Motor neuron (in vitro differentiated cells): Measurements from ENCODE around the gene BBOX1. TPM values are rescaled to one million over a fixed set of nuclear protein-coding genes. Genes with fewer than 3 reads are reported as not detected.
A peak's percentile ranks its signal among the peaks of the same experiment; 100 is the strongest.
"Not testable (repeated sequence)": the region's sequence is repeated elsewhere in the genome, so short reads cannot be mapped to it uniquely, and the experiment has no call there.

ENCODE experiments used
- ATAC-seq, 8 experiments: fragments of 200-7000 bp; cut with Tn5 transposase; replicated peaks in 6 of 8; 2 replicates each; pipeline ENCODE4 v1.8.0; 2021; ENCODE audit warnings: mild to moderate bottlenecking in 8 of 8, moderate library complexity in 8 of 8
- H3K27ac ChIP-seq, 2 donors: fragments of 250-450 bp; sonication (Bioruptor Pico); 2 replicates each; pipeline ENCODE4 v1.9.0; 2021; ENCODE audit warnings: antibody characterized with exemption in 2 of 2, mild to moderate bottlenecking in 2 of 2, moderate library complexity in 1 of 2
- H3K4me1 ChIP-seq, 2 donors: fragments of 250-450 bp; sonication (Bioruptor Pico); replicated peaks in 1 of 2; 2 replicates each; pipeline ENCODE4 v1.6.1; 2021; ENCODE audit warnings: antibody characterized with exemption in 2 of 2, mild to moderate bottlenecking in 2 of 2, moderate library complexity in 1 of 2
- H3K4me3 ChIP-seq, 5 donors: fragments of 250-450 bp; sonication (Bioruptor Pico); 2 replicates each; pipeline ENCODE4 v1.9.0; 2021; ENCODE audit warnings: antibody characterized with exemption in 5 of 5, mild to moderate bottlenecking in 5 of 5, moderate library complexity in 4 of 5
- WGBS, 10 experiments: fragments of 450-650 bp; shearing (Covaris generic); methylation state at CpG; one replicate each; pipeline ENCODE4 v1.0.0; 2022; 5-methylcytosine and 5-hydroxymethylcytosine counted together
- in situ Hi-C, 9 experiments: fragments of 400-800 bp; cut with MboI; loops; one replicate each; pipeline ENCODE4 v1.15.0; 2021; ENCODE audit warnings: low sequenced_read_pairs in 9 of 9, low pct_unique_long_range_greater_than_20kb in 2 of 9; ENCODE audit not compliant: unreplicated experiment in 9 of 9
- total RNA-seq, 8 experiments: library from RNA; unstranded; fragments of 300-600 nt; gene quantifications; 2 replicates each; pipeline versions ENCODE4 v1.2.3 to v1.2.4, GENCODE V29; 2022

Gene BBOX1
- total RNA-seq, 8 experiments from 2014 or later, result 0.38 to 11.4 (median 0.83) TPM

DNA sequence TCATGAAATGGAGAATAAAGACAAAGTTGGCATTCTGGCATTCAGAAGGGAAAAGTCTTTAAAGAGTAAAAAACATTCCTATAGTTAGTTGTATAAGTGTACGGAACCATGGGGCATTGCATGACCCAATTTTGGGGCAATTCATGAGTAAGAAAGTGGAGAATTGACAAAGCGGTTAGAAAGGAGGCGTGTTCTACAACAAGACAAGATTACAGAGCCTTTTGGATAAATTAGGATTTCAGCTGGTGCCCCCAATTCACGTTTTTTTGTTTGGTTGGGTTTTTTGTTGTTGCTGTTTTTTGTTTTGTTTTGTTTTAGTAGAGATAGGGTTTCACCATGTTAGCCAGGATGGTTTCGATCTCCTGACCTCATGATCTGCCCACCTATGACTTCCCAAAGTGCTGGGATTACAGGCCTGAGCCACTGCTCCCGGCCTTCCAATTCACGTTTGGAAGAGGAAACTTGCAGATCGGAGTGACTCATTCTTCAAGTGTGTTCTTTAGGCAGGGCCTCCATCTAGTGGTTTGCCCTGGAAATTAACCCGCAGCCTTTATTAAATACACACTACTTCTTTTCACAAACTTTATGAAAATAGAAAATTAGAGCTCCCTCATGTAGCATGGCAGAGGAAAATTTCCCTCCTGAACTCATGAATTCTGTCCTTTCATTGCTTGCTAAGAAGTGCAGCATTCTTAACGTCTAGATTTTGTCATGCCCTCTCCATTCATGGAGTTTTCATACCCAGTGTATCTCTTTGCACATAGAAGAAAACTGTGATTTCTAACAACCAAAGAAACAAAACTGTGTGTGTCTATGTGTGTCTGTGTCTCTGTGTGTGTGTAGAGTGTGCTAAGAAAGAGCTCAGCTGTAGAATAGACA is 118.1 kb downstream of the BBOX1 start:
- ATAC-seq, result peak; percentile 48 to 90 (median 74)
- Histone ChIP-seq H3K4me3 (no peak overlapping the region), H3K4me1 (no peaks in the 10 kb centered on the region), H3K27ac (no peak overlapping the region)
- in situ Hi-C loops, result loop anchor here (10.0 to 25.0 kb wide), 4 partner anchors 396 to 871 kb away; no protein-coding TSS in a partner anchor
- 0 to 72% (median 44%) methylated on average over 2 to 8 of the region's 10 CpGs; no CpG with 5 or more reads in 1 of the 10 experiments for WGBS, 10 experiments

DNA sequence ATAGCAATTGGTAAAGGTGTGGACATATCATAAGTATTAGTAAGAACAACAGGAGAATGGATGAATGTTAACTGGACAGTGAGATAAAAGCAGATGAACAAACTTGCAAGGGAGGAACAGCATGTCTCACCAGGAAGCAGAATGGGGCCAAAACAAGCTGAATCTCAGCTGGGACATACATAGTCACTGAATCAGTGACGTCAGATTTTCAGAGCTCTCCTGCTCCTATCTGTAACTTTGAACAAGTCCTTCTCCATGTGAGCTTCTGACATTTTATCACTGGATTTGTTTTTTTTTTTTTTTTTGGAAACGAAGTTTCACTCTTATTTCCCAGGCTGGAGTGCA is 118.7 kb downstream of the BBOX1 start:
- 0 to 100% (median 45%) methylated on average over 1 to 2 of the region's 2 CpGs; no CpG with 5 or more reads in 2 of the 10 experiments for WGBS, 10 experiments
- peak in 1 of 8 experiments; percentile 29 for ATAC-seq
- Histone ChIP-seq H3K27ac (no peak overlapping the region), H3K4me3 (no peak overlapping the region), H3K4me1 (no peaks in the 10 kb centered on the region)
- in situ Hi-C loops, result loop anchor here (10.0 to 25.0 kb wide), 4 partner anchors 397 to 872 kb away; no protein-coding TSS in a partner anchor

DNA sequence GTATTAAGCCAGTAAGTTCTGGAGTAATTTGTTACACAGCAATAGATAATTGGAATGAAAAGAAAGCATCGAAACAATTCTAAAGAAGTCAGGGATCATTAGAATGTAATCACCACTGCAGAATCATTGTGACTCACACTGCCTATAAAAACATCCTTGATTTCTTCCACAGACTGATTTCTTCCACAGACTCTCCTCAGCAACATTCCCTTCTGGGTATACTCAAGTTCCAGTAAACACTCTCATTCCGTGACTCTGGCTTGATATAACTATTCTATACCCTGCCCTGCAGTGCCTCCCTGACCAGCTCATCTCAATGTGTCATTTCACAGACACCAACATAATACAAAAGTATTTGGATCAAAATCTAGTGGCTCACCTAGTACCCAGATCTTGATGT is 120.5 kb downstream of the BBOX1 start:
- no peak for ATAC-seq
- in situ Hi-C loops, result loop anchor here (10.0 to 25.0 kb wide), 4 partner anchors 396 to 874 kb away; no protein-coding TSS in a partner anchor
- Histone ChIP-seq H3K4me3 (no peak overlapping the region), H3K4me1 (no peaks in the 10 kb centered on the region), H3K27ac (no peak overlapping the region)
- WGBS, 10 experiments, result 40 to 100% (median 81%) methylated on average over 1 to 2 of the region's 2 CpGs; no CpG with 5 or more reads in 2 of the 10 experiments

DNA sequence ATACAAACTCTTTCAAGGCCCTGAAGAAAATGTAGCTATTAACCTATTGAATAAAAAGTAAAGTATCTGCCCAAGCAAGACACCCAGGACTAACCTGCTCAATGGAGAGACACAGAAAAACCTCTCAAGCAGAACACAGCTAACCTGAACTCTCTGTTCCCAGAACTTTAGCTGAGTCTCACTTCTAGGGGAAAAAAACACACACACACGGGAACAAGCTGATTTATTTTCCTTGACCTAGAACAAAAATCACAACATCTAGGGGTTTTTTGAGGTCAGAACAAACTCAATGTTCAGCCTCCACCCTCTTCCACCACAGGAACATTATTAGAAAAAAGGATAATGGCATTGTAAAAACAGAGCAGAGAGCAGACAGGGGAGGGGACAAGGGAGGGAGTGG is 121.6 kb downstream of the BBOX1 start:
- Histone ChIP-seq H3K4me3 (no peak overlapping the region), H3K27ac (no peak overlapping the region), H3K4me1 (no peaks in the 10 kb centered on the region)
- in situ Hi-C loops, result loop anchor here (10.0 to 25.0 kb wide), 4 partner anchors 397 to 875 kb away; no protein-coding TSS in a partner anchor
- ATAC-seq, result no peak
- WGBS, 10 experiments, result 0 to 100% (median 56%) methylated on average over 1 of the region's 1 CpG; no CpG with 5 or more reads in 3 of the 10 experiments

DNA sequence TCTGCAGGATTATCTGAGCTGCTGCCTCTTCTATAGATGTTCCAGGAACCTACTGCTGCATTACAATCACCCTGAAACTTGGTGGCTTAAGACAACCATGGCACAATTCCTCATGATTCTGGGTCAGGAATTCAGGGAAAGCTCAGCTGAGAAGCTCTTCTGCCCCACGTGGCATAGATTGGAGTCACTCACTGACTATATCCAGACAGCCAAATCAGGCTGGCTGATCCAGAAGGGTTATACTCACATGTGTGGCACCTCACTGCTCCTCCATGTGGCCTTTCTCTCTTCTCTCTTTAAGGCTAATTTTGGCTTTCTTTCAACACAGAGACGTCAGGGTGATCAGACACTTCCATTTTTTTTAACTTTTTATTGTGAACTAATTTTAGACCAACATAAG is 125.5 kb downstream of the BBOX1 start:
- in situ Hi-C loops, result loop anchor here (10.0 to 25.0 kb wide), 4 partner anchors 401 to 879 kb away; no protein-coding TSS in a partner anchor
- ATAC-seq, result peak in 2 of 8 experiments; percentile 23 to 34
- Histone ChIP-seq H3K4me1 (no peaks in the 10 kb centered on the region), H3K27ac (no peak overlapping the region), H3K4me3 (no peak overlapping the region)
- 5 to 83% (median 42%) methylated on average over 1 to 2 of the region's 2 CpGs; no CpG with 5 or more reads in 2 of the 10 experiments for WGBS, 10 experiments

DNA sequence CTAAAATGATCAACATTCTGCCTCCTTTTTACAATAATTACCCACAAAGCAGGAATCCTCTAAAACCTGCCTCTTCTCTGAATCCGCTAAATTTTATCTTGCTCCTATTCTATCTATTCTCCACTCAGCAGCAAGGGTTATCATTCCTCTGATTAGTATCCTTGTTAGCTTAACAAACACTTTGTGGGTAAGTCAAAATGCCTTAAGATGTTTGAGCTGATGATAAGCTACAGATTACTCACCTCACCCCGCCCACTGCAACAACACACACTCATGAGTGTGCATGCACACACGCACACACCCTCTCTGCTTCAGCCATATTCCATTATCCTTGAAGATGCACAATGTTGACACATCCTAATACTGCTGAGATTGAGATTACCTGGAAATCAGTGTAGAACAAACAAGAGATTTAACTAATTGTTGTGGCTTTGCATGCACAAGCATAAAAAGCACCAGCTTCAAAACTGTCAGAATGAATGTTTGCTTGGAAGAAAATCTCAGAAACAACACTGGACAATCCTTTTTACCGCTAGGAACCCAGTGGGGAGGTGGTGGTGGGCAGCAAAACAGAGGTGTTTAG is 130.9 kb downstream of the BBOX1 start:
- ATAC-seq, result peak in 2 of 8 experiments; percentile 45 to 78
- in situ Hi-C loops, result loop anchor here (25.0 kb wide), 3 partner anchors 409 to 884 kb away; no protein-coding TSS in a partner anchor
- WGBS, 10 experiments, result 65 to 100% (median 90%) methylated on average over 1 to 4 of the region's 4 CpGs; no CpG with 5 or more reads in 3 of the 10 experiments
- Histone ChIP-seq H3K4me3 (no peak overlapping the region), H3K27ac (no peak overlapping the region), H3K4me1 (no peaks in the 10 kb centered on the region)

DNA sequence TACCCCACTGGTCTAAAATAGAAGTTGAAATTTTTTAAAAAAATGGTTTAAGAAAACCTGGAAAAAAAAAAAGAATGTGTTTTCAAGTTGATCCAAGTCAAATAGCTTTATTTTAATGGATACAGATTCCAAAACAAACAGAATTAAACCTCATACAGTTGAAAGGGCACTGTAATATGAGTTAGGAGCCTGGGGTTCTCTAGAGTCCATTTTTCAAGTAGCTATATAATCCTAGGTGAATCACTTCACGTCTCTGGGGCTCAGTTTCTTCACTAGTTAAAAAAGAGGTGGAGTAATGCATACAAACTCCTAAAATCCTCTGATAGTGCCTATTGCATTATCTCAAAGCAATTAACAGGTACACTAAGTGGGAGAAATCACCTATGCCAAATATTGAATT is 132.9 kb downstream of the BBOX1 start:
- WGBS, 10 experiments, result 60 to 88% (median 67%) methylated on average over 1 of the region's 1 CpG; no CpG with 5 or more reads in 5 of the 10 experiments
- no peaks in the 10 kb centered on the region for H3K4me1 ChIP-seq
- no peak overlapping the region for H3K4me3 ChIP-seq
- in situ Hi-C loops, result loop anchor here (25.0 kb wide), 3 partner anchors 411 to 886 kb away; no protein-coding TSS in a partner anchor
- H3K27ac ChIP-seq, result no peak overlapping the region
- ATAC-seq, result no peak

DNA sequence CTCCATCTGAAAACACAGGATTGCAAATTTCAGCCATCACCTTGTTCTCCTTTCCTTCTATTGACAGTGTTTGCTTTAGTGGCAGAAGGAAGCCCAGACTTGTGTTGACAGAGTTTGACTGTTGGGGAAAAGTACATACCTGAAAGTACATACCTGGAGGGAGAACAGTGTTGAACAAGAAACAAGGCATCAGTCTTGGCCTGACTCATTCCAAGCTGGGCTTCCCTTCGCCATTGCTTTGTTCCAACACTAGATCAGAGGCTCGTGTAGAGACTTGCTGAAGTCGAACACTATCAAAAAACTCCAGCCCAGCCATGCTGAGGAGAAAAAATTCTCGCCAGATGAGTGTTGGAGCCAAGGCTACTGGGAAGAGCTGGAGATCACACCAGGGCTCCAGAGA is 133.4 kb downstream of the BBOX1 start:
- Histone ChIP-seq H3K4me3 (no peak overlapping the region), H3K27ac (no peak overlapping the region), H3K4me1 (no peaks in the 10 kb centered on the region)
- 58 to 88% (median 78%) methylated on average over 1 to 4 of the region's 4 CpGs; no CpG with 5 or more reads in 2 of the 10 experiments for WGBS, 10 experiments
- no peak for ATAC-seq
- in situ Hi-C loops, result loop anchor here (25.0 kb wide), 3 partner anchors 412 to 887 kb away; no protein-coding TSS in a partner anchor

DNA sequence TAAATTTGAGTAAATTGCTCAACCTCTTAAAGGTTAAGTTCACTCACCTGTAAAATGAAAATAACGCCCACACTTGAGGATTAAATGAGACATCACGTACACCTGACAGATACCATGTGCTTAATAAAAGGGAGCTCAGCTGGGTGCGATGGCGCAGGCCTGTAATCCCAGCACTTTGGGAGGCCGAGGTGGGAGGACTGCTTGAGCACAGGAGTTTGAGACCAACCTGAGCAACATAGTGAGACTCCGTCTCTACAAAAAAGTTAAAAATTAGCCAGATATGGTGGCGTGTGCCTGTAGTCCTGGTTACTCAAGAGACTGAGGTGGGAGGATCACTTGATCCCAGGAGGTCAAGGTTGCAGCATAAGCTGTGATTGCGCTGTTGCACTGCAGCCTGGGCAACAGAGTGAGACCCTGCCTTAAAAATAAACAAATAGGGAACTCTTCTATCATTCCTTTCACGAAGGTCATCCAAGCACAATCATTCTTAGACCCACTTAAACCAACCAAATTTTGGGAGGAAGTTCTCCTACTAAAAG is 134.1 kb downstream of the BBOX1 start:
- H3K4me1 ChIP-seq, result no peaks in the 10 kb centered on the region
- 75 to 97% (median 93%) methylated on average over 1 to 8 of the region's 9 CpGs; no CpG with 5 or more reads in 2 of the 10 experiments for WGBS, 10 experiments
- no peak overlapping the region for H3K4me3 ChIP-seq
- ATAC-seq, result no peak
- H3K27ac ChIP-seq, result no peak overlapping the region
- in situ Hi-C loops, result loop anchor here (25.0 kb wide), 5 partner anchors 113 to 887 kb away; no protein-coding TSS in a partner anchor

DNA sequence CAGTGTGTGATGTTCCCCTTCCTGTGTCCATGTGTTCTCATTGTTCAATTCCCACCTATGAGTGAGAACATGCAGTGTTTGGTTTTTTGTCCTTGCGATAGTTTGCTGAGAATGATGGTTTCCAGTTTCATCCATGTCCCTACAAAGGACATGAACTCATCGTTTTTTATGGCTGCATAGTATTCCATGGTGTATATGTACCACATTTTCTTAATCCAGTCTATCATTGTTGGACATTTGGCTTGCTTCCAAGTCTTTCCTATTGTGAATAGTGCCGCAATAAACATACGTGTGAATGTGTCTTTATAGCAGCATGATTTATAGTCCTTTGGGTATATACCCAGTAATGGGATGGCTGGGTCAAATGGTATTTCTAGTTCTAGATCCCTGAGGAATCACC is 134.9 kb downstream of the BBOX1 start:
- in situ Hi-C loops, result loop anchor here in 5 of 9 experiments (25.0 kb wide), 2 partner anchors 112 to 312 kb away; no protein-coding TSS in a partner anchor
- WGBS, 10 experiments, result no CpG with 5 or more reads among the region's 4 CpGs
- H3K4me1 ChIP-seq, H3K27ac ChIP-seq, H3K4me3 ChIP-seq, ATAC-seq: not testable (repeated sequence)
